Prostate gland (tissue), 2 donors: Measurements from ENCODE around the gene IFI27L2.

Source experiments
- CTCF ChIP-seq, 4 experiments: fragments of 200-600 bp in 2 of 4; fragments of 450-650 bp in 2 of 4; sonication (generic) in 2 of 4; IDR thresholded peaks; 1 replicate in 3 of 4; 2 replicates in 1 of 4; pipeline ENCODE4 v1.5.1; 2016 to 2019; ENCODE audit warnings: antibody characterized with exemption in 4 of 4, mild to moderate bottlenecking in 2 of 4, moderate library complexity in 2 of 4
- POLR2A ChIP-seq: fragments of 450-650 bp; IDR thresholded peaks from one replicate; pipeline ENCODE4 v1.6.1; 2016; ENCODE audit warnings: antibody characterized with exemption, mild to moderate bottlenecking
- POLR2AphosphoS5 ChIP-seq: sonication (generic); formaldehyde crosslinking; IDR thresholded peaks from one replicate; pipeline ENCODE4 v1.6.1; 2017; ENCODE audit warnings: antibody characterized with exemption

DNA sequence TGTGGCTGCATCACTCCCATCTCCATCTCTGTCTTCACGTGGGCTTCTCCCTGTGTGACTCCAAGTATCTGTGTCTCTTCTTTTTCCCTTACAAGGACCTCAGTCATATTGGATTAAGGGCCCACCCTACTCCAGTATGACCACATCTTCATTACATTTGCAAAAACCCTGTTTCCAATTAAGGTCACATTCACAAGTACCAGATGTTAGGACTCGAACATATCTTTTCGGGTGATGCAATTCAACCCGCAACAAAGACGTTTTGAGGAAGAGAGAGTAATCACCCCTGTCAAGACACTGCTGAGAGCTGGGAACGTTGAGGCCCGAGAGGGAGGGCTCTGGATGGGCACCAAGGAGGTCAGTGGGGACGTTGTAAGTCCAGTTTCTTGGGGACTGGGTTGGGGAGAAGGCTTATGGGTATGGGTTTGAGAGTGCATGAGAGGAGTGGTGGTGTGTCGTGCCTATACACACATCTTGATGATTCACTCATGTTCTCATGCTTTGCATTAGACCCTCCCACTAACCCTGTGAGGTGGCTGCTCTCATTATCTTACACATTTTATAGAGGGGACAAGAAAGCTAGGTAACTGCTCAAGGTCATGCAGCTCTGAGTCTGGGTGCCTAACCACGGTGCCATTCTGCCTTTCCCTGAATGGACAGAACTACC is 30.9 kb downstream of the IFI27L2 start:
- TF ChIP-seq CTCF (IDR thresholded peaks at IDR 0.05) (no peak), POLR2A (no peak), POLR2AphosphoS5 (no peak)
